Pancreas (tissue), 10 donors: ENCODE data around the gene DNASE1L2. TPM values are rescaled to one million over a fixed set of nuclear protein-coding genes. Genes with fewer than 3 reads are reported as not detected.

ENCODE experiments used
- ATAC-seq, 4 donors: fragments of 200-7000 bp; cut with Tn5 transposase; one replicate each; pipeline versions ENCODE4 v1.8.0 to v1.9.1; 2020; ENCODE audit warnings: mild to moderate bottlenecking in 4 of 4, moderate library complexity in 4 of 4
- DNase-seq, 6 donors: peaks; one replicate each; pipeline ENCODE4 v3.0.0-alpha.2; 2020
- FAIRE-seq: peaks from 2 replicates; lab custom pipeline; 2012; peaks lifted over from hg19 to GRCh38; lab: Jason Lieb, UNC
- H3K27ac ChIP-seq, 4 donors: fragments of 200-600 bp; sonication (generic); 1 replicate in 3 of 4; 2 replicates in 1 of 4; pipeline versions ENCODE4 v1.5.0 to v1.8.0; 2020
- H3K27me3 ChIP-seq, 4 donors: fragments of 200-600 bp; one replicate each; pipeline ENCODE4 v1.8.0; 2021
- H3K36me3 ChIP-seq, 3 donors: fragments of 200-600 bp; sonication (generic) in 1 of 3; one replicate each; pipeline versions ENCODE4 v1.5.0 to v1.8.0; 2020 to 2021
- H3K4me1 ChIP-seq, 3 donors: fragments of 200-600 bp; one replicate each; pipeline ENCODE4 v1.8.0; 2021
- H3K4me3 ChIP-seq, 4 donors: fragments of 200-600 bp; sonication (generic) in 2 of 4; one replicate each; pipeline versions ENCODE4 v1.5.0 to v1.8.0; 2020 to 2021
- H3K9me3 ChIP-seq, 4 donors: fragments of 200-600 bp; one replicate each; pipeline ENCODE4 v1.8.0; 2021
- CTCF ChIP-seq, 4 donors: fragments of 200-600 bp; sonication (generic) in 3 of 4; IDR thresholded peaks; one replicate each; pipeline versions ENCODE4 v1.5.0 to v1.8.0; 2021; ENCODE audit warnings: antibody characterized with exemption in 4 of 4
- WGBS, 2 donors: extraction: QIAGEN DNeasy Blood & Tissue Kit; methylation state at CpG; one replicate each; pipeline ENCODE4 v1.1.7; 2013; 5-methylcytosine and 5-hydroxymethylcytosine counted together
- intact Hi-C, 3 donors: fragments of 100-400 bp; cut with DNase I; formaldehyde crosslinking; loops; one replicate each; pipeline versions ENCODE4 v1.11.1 to v1.14.2; 2022
- polyA plus RNA-seq, 2 donors: library from polyadenylated mRNA; stranded (reverse); fragments of 200-250 nt; gene quantifications; one replicate each; pipeline ENCODE4 v1.2.3, GENCODE V29; 2013
- total RNA-seq, 6 donors: library from RNA; stranded (reverse); fragmentation: NEBNext Ultra II Directional in 4 of 6; extraction: Animal tissue kit (Norgen Biotek cat#: 25700) in 4 of 6; gene quantifications; one replicate each; pipeline versions ENCODE4 v1.2.1 to v1.2.4, GENCODE V29; 2021 to 2023
- donor health status: healthy with polysubstance abuse.
- donor health status: DM: no; HTN: no; CAD: no; lungs with moderate emphysema.
- donor health status: DM: no; HTN: no; CAD: no.
- donor health status: control.
- donor health status: control.
- donor health status: Bipolar disorder and iron deficiency.
- donor health status: DM: yes; HTN: yes; CAD: no.
- donor health status: DM: no; HTN: no; CAD: no.
- donor health status: DM: no; HTN: no; CAD: no.
- donor health status: DM: yes; HTN: yes; CAD: no.

DNASE1L2 gene
- total and polyA plus RNA-seq, 8 donors, result 0.31 to 4.9 (median 0.82) TPM

- intact Hi-C loops, result loop anchor here in 1 of 3 donors (10.0 kb wide), 1 partner anchor 58 kb away; the partner anchor contains the start of gene ECI1
These were observed 39.2 kb upstream of the DNASE1L2 start for GRCh38 chr16:2196981-2197511.

DNA sequence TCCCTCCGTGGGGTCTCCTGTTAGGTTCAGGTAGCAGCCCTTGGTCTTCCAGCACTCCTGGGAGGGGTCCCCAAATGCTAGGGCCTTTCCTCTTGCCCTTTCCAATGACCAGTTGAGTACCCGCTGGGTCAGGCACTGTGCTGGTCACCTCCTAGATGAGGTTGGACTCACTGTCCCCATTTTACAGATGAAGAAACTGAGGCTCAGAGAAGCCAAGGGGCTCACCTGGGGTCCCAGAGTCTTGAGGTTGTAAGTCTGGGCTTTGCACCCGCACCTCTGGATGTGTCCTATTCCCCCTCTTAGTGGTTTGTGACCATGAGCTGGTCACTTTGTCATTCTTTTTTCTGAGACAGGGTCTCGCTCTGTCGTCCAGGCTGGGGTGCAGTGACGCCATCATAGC, 38.5 kb upstream of the DNASE1L2 start:
- intact Hi-C loops, result loop anchor here in 1 of 3 donors (10.0 kb wide), 1 partner anchor 57 kb away; the partner anchor contains the start of gene ECI1
- H3K36me3 ChIP-seq, result no peaks in the 10 kb centered on the region

More at GRCh38 chr16:2196981-2197511, 39.2 kb upstream of the DNASE1L2 start:
- FAIRE-seq, result no peak
- Histone ChIP-seq H3K4me3 (peak overlapping the region in 2 of 4 donors; percentile 35 to 44), H3K4me1 (peaks cover 5 to 7% (median 7%) of the 10 kb centered on the region in 3 donors), H3K27ac (no peak overlapping the region), H3K36me3 (no peaks in the 10 kb centered on the region), H3K9me3 (no peaks in the 10 kb centered on the region), H3K27me3 (no peaks in the 10 kb centered on the region)
- no peak for TF ChIP-seq CTCF (IDR thresholded peaks at IDR 0.05)
- ATAC-seq, result no peak
- 45 to 52% methylated on average over 26 to 32 of the region's 32 CpGs for WGBS, 2 donors
- DNase-seq, result peak in 1 of 6 donors; percentile 65

GRCh38 chr16:2198283-2198682, 38.0 kb upstream of the DNASE1L2 start:
- WGBS, 2 donors, result 69 to 74% methylated on average over 4 of the region's 4 CpGs
- Histone ChIP-seq H3K36me3 (no peaks in the 10 kb centered on the region), H3K27ac (no peak overlapping the region), H3K4me3 (no peak overlapping the region), H3K27me3 (no peaks in the 10 kb centered on the region), H3K9me3 (no peaks in the 10 kb centered on the region), H3K4me1 (peaks cover 5 to 7% (median 7%) of the 10 kb centered on the region in 3 donors)
- no peak for DNase-seq
- intact Hi-C loops, result loop anchor here in 1 of 3 donors (10.0 kb wide), 1 partner anchor 57 kb away; the partner anchor contains the start of gene ECI1
- ATAC-seq, result no peak
- FAIRE-seq, result no peak
- TF ChIP-seq CTCF (IDR thresholded peaks at IDR 0.05), result no peak

More for the DNA sequence above, 38.5 kb upstream of the DNASE1L2 start:
- no peak overlapping the region for H3K27ac ChIP-seq
- no peaks in the 10 kb centered on the region for H3K9me3 ChIP-seq
- H3K4me1 ChIP-seq, result peaks cover 5 to 7% (median 7%) of the 10 kb centered on the region in 3 donors
- DNase-seq (no peak), ATAC-seq (no peak), FAIRE-seq (no peak)
- H3K4me3 ChIP-seq, result no peak overlapping the region
- WGBS, 2 donors, result 80 to 86% methylated on average over 6 of the region's 6 CpGs
- no peaks in the 10 kb centered on the region for H3K27me3 ChIP-seq
- no peak for TF ChIP-seq CTCF (IDR thresholded peaks at IDR 0.05)

GRCh38 chr16:2199095-2199494, 37.1 kb upstream of the DNASE1L2 start:
- Histone ChIP-seq H3K4me3 (no peak overlapping the region), H3K4me1 (peaks cover 5 to 7% (median 7%) of the 10 kb centered on the region in 3 donors), H3K9me3 (no peaks in the 10 kb centered on the region), H3K27me3 (no peaks in the 10 kb centered on the region), H3K36me3 (no peaks in the 10 kb centered on the region), H3K27ac (no peak overlapping the region)
- FAIRE-seq (no peak), DNase-seq (no peak), ATAC-seq (no peak)
- WGBS, 2 donors, result 73 to 74% methylated on average over 5 of the region's 5 CpGs
- no peak for TF ChIP-seq CTCF (IDR thresholded peaks at IDR 0.05)
- intact Hi-C loops, result loop anchor here in 1 of 3 donors (10.0 kb wide), 1 partner anchor 56 kb away; the partner anchor contains the start of gene ECI1

DNA sequence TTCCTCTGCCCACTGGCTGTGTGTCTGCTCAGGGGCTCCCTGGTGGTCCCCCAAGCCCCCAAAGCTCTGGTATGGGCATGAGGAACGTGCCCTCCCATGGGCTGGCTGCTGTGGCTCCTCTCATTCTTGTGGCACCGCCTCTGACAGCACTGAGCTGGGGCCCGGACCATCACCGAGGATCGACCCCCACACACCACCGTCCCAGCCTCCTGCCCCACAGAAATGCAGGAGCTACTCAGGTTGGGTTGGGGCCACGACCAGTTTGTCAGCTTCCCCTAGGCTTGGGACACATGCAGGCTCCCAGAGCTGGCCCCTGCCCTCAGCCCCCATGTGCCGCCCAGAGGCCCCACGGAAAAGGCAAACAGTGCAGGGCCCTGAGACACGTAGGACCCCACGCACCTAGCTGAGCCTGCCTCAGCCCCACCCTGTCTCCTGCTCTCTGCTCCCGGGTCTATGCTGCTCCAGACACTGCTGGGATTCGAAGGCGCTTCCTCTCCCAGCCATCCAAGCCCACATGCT, 36.6 kb upstream of the DNASE1L2 start:
- no peak for FAIRE-seq
- no peak overlapping the region for H3K4me3 ChIP-seq
- H3K9me3 ChIP-seq, result no peaks in the 10 kb centered on the region
- H3K36me3 ChIP-seq, result no peaks in the 10 kb centered on the region
- no peak for TF ChIP-seq CTCF (IDR thresholded peaks at IDR 0.05)
- 72 to 75% methylated on average over 14 of the region's 14 CpGs for WGBS, 2 donors
- no peaks in the 10 kb centered on the region for H3K27me3 ChIP-seq
- H3K27ac ChIP-seq, result no peak overlapping the region
- intact Hi-C loops, result loop anchor here in 1 of 3 donors (10.0 kb wide), 1 partner anchor 55 kb away; the partner anchor contains the start of gene ECI1
- DNase-seq, result peak in 1 of 6 donors; percentile 57
- H3K4me1 ChIP-seq, result peaks cover 5 to 8% (median 7%) of the 10 kb centered on the region in 3 donors
- no peak for ATAC-seq
